ENCODE results near the gene FAM81A. TPM values are rescaled to one million over a fixed set of nuclear protein-coding genes. Genes with fewer than 3 reads are reported as not detected.
"Not testable (repeated sequence)": the region's sequence is repeated elsewhere in the genome, so short reads cannot be mapped to it uniquely, and the experiment has no call there.

The FAM81A gene
- total RNA-seq, 2 experiments from 2014 or later: 0.64 to 0.79 TPM

DNA sequence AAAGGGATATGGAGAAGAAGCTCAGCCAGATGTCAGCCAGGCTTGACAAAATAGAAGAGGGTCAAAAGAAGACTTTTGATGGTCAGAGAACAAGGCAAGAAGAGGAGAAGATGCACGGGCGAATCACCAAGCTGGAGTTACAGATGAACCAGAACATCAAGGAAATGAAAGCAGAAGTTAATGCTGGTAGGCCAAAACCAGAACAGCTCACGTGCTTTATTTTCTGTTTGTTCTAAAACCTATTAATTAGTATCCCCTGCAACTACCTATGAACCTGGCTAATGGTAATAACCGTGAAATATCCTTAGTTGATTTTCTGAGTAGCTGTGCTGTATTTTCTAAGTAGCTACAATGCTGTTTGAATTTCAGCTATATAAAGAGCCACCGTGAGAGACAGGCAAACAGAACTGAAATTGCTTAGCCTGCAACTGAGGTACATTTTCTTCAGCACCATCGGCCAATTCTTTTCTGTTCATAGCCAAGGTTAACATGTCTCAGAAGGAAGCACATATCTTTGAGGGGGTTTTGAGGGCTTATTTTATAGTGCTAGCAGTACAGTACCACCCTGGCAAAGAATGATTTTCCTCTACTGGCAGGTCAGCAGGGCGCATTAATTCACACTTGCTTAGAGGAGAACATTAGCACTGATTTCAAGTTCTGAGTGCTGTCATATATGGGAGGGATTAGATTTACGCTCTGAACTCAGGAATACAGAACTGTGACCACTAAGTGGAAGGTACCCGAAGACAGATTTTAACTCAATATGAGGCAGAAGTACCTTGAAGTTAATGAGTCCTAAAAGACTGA lies 78.9 kb downstream of the FAM81A start:
- Mint-ChIP-seq H3K36me3 (ENCODE audit: low read depth) (no peaks in the 10 kb centered on the region), H3K4me1 (ENCODE audit: low read depth) (peaks cover 8% of the 10 kb centered on the region), H3K27ac (no peak overlapping the region), H3K27me3 (ENCODE audit: low read depth) (no peaks in the 10 kb centered on the region), H3K9me3 (no peaks in the 10 kb centered on the region), H3K4me3 (no peak overlapping the region)
- DNase-seq: no peak
- intact Hi-C loops (cut with micrococcal nuclease): no loop called here
- CTCF ChIA-PET: interaction anchor here (0.5 to 2.9 kb wide), 8 partner anchors 10 to 663 kb away, joined by 3 to 7 read pairs (median 4); no protein-coding TSS in a partner anchor

GRCh38 chr15:59519329-59519728 lies 81.3 kb downstream of the FAM81A start:
- DNase-seq: no peak
- no peaks in the 10 kb centered on the region for H3K27me3 Mint-ChIP-seq (ENCODE audit: low read depth)
- H3K27ac Mint-ChIP-seq: no peak overlapping the region
- no peaks in the 10 kb centered on the region for H3K36me3 Mint-ChIP-seq (ENCODE audit: low read depth)
- H3K4me3 Mint-ChIP-seq: no peak overlapping the region
- H3K9me3 Mint-ChIP-seq: no peaks in the 10 kb centered on the region
- H3K4me1 Mint-ChIP-seq (ENCODE audit: low read depth): peaks cover 26% of the 10 kb centered on the region
- intact Hi-C loops (cut with micrococcal nuclease): no loop called here
- CTCF ChIA-PET: interaction anchor here (0.6 to 1.9 kb wide), 2 partner anchors 10 to 19 kb away, joined by 3 to 9 read pairs; no protein-coding TSS in a partner anchor

GRCh38 chr15:59521443-59521842 lies 83.5 kb downstream of the FAM81A start:
- CTCF ChIA-PET: no interaction called here
- intact Hi-C loops (cut with micrococcal nuclease): no loop called here
- no peak for DNase-seq
- no peaks in the 10 kb centered on the region for H3K27me3 Mint-ChIP-seq (ENCODE audit: low read depth)
- H3K27ac Mint-ChIP-seq: no peak overlapping the region
- H3K36me3 Mint-ChIP-seq (ENCODE audit: low read depth): no peaks in the 10 kb centered on the region
- peaks cover 35% of the 10 kb centered on the region for H3K4me1 Mint-ChIP-seq (ENCODE audit: low read depth)
- no peaks in the 10 kb centered on the region for H3K9me3 Mint-ChIP-seq
- no peak overlapping the region for H3K4me3 Mint-ChIP-seq

GRCh38 chr15:59522988-59523461 lies 85.0 kb downstream of the FAM81A start:
- no peaks in the 10 kb centered on the region for H3K9me3 Mint-ChIP-seq
- H3K4me3 Mint-ChIP-seq: no peak overlapping the region
- DNase-seq: peak; percentile 42
- no peaks in the 10 kb centered on the region for H3K36me3 Mint-ChIP-seq (ENCODE audit: low read depth)
- CTCF ChIA-PET: interaction anchor here (1.0 to 1.9 kb wide), 2 partner anchors 10 to 20 kb away, joined by 3 to 15 read pairs; no protein-coding TSS in a partner anchor
- H3K27me3 Mint-ChIP-seq (ENCODE audit: low read depth): no peaks in the 10 kb centered on the region
- H3K27ac Mint-ChIP-seq: peak overlapping the region; percentile 36
- intact Hi-C loops (cut with micrococcal nuclease): no loop called here
- peaks cover 31% of the 10 kb centered on the region for H3K4me1 Mint-ChIP-seq (ENCODE audit: low read depth)

DNA sequence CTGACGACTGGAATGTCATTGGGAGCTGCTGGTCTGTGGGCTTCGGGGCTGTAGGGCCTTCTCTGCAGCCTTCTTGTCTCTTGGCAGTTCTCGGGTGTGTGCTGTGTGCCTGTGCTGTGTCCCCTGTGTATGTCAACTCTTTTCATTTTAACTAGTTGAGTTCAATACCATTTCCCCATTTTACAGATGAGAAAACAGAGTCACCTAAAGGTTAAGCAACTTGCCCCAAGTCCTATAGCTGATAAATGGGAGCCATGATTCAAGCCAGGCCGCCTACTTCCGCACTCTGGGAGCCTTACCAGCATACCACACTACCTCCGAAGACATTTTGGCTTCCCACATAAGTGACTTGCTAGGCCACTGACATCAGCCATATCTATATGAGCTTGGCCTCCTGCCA lies 85.7 kb downstream of the FAM81A start:
- H3K4me3 Mint-ChIP-seq: no peak overlapping the region
- H3K27me3 Mint-ChIP-seq (ENCODE audit: low read depth): no peaks in the 10 kb centered on the region
- CTCF ChIA-PET: interaction anchor here (1.0 to 1.9 kb wide), 3 partner anchors 9 to 22 kb away, joined by 3 to 15 read pairs (median 3); no protein-coding TSS in a partner anchor
- H3K36me3 Mint-ChIP-seq (ENCODE audit: low read depth): no peaks in the 10 kb centered on the region
- H3K9me3 Mint-ChIP-seq: no peaks in the 10 kb centered on the region
- H3K27ac Mint-ChIP-seq: no peak overlapping the region
- H3K4me1 Mint-ChIP-seq (ENCODE audit: low read depth): peaks cover 31% of the 10 kb centered on the region
- DNase-seq: no peak
- intact Hi-C loops (cut with micrococcal nuclease): no loop called here

DNA sequence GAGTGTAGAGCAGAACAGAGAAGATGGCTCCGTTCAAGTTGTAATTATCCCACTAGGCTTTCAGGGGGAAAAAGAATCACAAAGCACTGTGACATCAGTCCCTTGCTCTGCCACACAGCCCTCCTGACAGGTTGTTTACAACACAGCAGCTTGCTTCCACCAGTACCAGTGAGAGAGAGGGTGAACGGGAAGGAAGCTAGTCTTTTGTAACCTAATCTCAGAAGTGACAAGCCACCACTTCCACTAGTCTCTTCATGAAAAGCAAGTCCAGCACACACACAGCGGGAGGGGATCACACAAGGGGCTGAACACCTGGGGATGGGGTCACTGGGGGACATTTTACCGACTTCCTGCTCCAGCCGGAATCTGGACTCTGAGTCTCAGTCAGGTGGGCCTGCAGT lies 86.3 kb downstream of the FAM81A start:
- Mint-ChIP-seq H3K27ac (peak overlapping the region; percentile 2), H3K27me3 (ENCODE audit: low read depth) (no peaks in the 10 kb centered on the region), H3K4me3 (no peak overlapping the region), H3K36me3 (ENCODE audit: low read depth) (no peaks in the 10 kb centered on the region), H3K9me3 (no peaks in the 10 kb centered on the region), H3K4me1 (ENCODE audit: low read depth) (peaks cover 32% of the 10 kb centered on the region)
- DNase-seq: peak; percentile 18
- intact Hi-C loops (cut with micrococcal nuclease): no loop called here
- CTCF ChIA-PET: interaction anchor here (1.0 to 1.9 kb wide), 3 partner anchors 8 to 567 kb away, joined by 3 to 15 read pairs (median 3); no protein-coding TSS in a partner anchor

GRCh38 chr15:59526466-59526865 lies 88.5 kb downstream of the FAM81A start:
- H3K27ac Mint-ChIP-seq; H3K9me3 Mint-ChIP-seq; DNase-seq; intact Hi-C loops (cut with micrococcal nuclease); H3K36me3 Mint-ChIP-seq (ENCODE audit: low read depth); H3K4me3 Mint-ChIP-seq; H3K27me3 Mint-ChIP-seq (ENCODE audit: low read depth); CTCF ChIA-PET: not testable (repeated sequence)
- peaks cover 31% of the 10 kb centered on the region for H3K4me1 Mint-ChIP-seq (ENCODE audit: low read depth)

DNA sequence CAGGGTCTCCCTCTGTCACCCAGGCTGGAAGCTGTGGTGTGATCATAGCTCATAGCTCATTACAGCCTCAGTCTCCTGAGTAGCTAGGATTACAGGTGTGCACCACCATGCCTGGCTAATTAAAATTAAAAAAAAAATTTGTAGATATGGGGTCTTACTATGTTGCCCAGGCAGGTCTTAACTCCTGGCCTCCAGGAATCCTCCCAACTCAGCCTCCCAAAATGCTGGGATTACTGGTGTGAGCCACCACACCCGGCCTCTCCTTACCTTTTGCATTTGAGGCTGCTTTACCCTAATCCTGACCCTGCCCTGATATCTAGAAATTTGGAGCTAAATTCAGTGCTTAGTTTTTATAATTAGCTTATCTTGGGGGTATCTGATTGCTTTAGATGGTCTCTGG lies 90.4 kb downstream of the FAM81A start:
- CTCF ChIA-PET: interaction anchor here (0.5 to 2.4 kb wide), 44 partner anchors 8 to 1301 kb away, joined by 3 to 20 read pairs (median 4); no protein-coding TSS in a partner anchor
- H3K27me3 Mint-ChIP-seq (ENCODE audit: low read depth): no peaks in the 10 kb centered on the region
- no peak overlapping the region for H3K27ac Mint-ChIP-seq
- H3K9me3 Mint-ChIP-seq: no peaks in the 10 kb centered on the region
- DNase-seq: no peak
- no peak overlapping the region for H3K4me3 Mint-ChIP-seq
- H3K36me3 Mint-ChIP-seq (ENCODE audit: low read depth): no peaks in the 10 kb centered on the region
- intact Hi-C loops (cut with micrococcal nuclease): loop anchor here (2.0 kb wide), 1 partner anchor 282 kb away; no protein-coding TSS in a partner anchor
- H3K4me1 Mint-ChIP-seq (ENCODE audit: low read depth): peaks cover 22% of the 10 kb centered on the region

DNA sequence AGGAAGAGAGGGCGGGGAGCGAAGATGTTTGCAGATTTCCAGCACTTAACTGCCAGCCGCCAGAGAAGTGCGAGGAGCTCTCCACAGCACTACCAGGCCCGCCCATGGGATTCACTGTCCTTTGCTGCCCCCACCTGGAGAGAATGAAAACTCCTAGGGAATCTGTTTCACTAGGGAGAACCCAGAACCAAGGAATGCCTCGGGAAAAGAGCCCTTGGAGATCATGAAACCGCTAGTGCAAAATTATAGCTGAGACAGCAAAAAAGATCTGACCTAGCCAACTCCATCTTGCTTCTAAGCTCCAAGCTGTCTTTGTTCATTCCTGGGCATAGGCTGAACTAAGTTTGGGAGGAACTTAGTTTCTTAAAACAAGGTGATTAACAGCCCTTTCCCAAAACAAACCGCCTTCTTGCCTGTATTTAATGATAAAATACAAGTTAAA lies 91.0 kb downstream of the FAM81A start:
- Mint-ChIP-seq H3K4me3 (no peak overlapping the region), H3K4me1 (ENCODE audit: low read depth) (peaks cover 17% of the 10 kb centered on the region), H3K36me3 (ENCODE audit: low read depth) (no peaks in the 10 kb centered on the region), H3K27ac (no peak overlapping the region), H3K9me3 (no peaks in the 10 kb centered on the region), H3K27me3 (ENCODE audit: low read depth) (no peaks in the 10 kb centered on the region)
- intact Hi-C loops (cut with micrococcal nuclease): loop anchor here (1.0 to 2.0 kb wide), 2 partner anchors 282 to 549 kb away; no protein-coding TSS in a partner anchor
- peak; percentile 84 for DNase-seq
- CTCF ChIA-PET: interaction anchor here (0.5 to 2.4 kb wide), 45 partner anchors 9 to 1301 kb away, joined by 3 to 20 read pairs (median 4); no protein-coding TSS in a partner anchor

GRCh38 chr15:59531066-59531675 lies 93.2 kb downstream of the FAM81A start:
- no peak overlapping the region for H3K27ac Mint-ChIP-seq
- CTCF ChIA-PET: interaction anchor here (0.6 to 3.0 kb wide), 9 partner anchors 7 to 1813 kb away, joined by 3 to 20 read pairs (median 3); no protein-coding TSS in a partner anchor
- no peak for DNase-seq
- intact Hi-C loops (cut with micrococcal nuclease): loop anchor here (5.0 to 10.0 kb wide), 2 partner anchors 111 to 474 kb away; partner anchors contain the start of gene FOXB1
- no peaks in the 10 kb centered on the region for H3K9me3 Mint-ChIP-seq
- no peak overlapping the region for H3K4me3 Mint-ChIP-seq
- H3K27me3 Mint-ChIP-seq (ENCODE audit: low read depth): no peaks in the 10 kb centered on the region
- H3K4me1 Mint-ChIP-seq (ENCODE audit: low read depth): peaks cover 5% of the 10 kb centered on the region
- no peaks in the 10 kb centered on the region for H3K36me3 Mint-ChIP-seq (ENCODE audit: low read depth)

DNA sequence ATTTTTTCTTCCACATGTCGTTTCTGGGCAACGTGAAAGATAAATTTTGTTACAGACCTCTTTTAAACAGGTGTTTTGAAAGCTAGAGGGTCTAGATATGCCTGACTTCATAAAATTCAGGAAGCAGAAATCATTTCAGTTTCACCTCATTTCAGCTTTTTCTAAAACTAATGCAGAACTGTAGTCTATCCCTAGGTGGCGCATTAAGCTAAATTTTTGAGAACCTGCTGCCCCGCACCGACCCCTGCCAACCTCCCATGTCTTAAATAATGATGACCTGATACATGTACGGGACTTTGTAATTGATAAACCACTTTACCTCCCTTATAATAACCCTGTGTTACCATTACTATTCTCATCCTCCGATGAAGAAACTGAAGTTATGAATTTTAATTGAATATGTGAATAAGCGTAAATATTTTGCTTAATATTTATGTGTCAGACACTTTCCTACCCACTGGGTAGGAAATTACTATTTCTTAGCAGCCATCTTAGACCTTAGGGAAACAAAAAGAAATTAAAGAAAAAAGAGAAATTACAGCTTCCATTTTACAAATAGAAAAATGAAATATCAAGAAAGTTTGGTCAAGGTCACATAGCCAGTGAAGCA lies 94.9 kb downstream of the FAM81A start:
- peak; percentile 39 for DNase-seq
- peaks cover 5% of the 10 kb centered on the region for H3K4me1 Mint-ChIP-seq (ENCODE audit: low read depth)
- no peak overlapping the region for H3K4me3 Mint-ChIP-seq
- H3K27me3 Mint-ChIP-seq (ENCODE audit: low read depth): no peaks in the 10 kb centered on the region
- no peak overlapping the region for H3K27ac Mint-ChIP-seq
- CTCF ChIA-PET: interaction anchor here (0.6 to 3.0 kb wide), 36 partner anchors 9 to 559 kb away, joined by 3 to 20 read pairs (median 4); no protein-coding TSS in a partner anchor
- H3K9me3 Mint-ChIP-seq: no peaks in the 10 kb centered on the region
- intact Hi-C loops (cut with micrococcal nuclease): loop anchor here (1.0 to 10.0 kb wide), 4 partner anchors 89 to 794 kb away; partner anchors contain the start of gene FOXB1
- no peaks in the 10 kb centered on the region for H3K36me3 Mint-ChIP-seq (ENCODE audit: low read depth)
